Dedifferentiated amniotic fluid mesenchymal stem cell (primary cell): ENCODE results near the gene EYA2.

Experiments used
- DNase-seq: peaks from one replicate; pipeline ENCODE4 v3.0.0-alpha.2; 2016; ENCODE audit errors: extremely low spot score

The EYA2 gene

GRCh38 chr20:47036091-47036870 is 141.6 kb downstream of the EYA2 start:
- DNase-seq = no peak

DNA sequence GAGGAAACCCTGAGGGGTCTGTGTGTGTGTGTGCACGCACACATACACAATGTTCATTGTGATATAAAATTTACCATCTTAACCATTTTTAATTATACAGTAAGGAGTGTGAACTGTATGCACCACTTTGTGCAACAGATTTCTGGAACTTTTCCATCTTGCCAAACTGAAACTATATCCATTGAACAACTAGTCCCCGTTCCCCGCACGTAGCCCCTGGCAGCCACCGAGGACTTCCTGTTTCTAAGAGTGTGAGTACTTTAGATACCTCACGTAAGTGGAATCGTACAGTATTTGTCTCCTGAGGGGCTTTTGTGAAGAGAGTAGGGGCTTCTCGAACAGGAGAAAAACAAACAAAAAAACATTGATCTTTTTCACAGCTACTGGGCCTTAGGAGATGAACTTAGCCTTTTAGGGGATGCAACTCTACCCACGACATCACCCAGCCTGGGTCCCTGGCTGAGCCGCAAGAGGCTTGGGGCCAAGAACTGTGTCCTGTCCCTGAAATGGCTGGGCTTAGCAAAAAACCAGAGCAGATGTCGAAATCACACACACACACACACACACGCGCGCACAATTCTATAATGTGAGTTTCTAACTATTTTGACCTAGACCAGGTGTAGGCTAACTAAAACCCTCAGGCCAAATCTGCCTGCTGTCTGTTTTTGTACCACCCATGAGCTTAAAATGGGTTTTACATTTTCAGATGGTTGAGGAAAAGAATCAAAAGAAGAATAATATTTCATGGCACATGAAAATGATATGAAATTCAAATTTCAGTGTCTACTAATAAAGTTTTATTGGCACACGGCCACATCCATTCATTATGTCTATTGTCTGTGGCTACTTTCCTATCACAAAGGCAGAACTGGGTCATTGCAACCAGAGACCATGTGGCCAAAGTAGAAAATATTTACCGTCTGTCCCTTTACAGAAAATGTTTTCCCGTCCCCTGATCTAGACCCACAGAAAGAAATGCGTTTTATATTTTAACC is 144.2 kb downstream of the EYA2 start:
- DNase-seq = no peak

DNA sequence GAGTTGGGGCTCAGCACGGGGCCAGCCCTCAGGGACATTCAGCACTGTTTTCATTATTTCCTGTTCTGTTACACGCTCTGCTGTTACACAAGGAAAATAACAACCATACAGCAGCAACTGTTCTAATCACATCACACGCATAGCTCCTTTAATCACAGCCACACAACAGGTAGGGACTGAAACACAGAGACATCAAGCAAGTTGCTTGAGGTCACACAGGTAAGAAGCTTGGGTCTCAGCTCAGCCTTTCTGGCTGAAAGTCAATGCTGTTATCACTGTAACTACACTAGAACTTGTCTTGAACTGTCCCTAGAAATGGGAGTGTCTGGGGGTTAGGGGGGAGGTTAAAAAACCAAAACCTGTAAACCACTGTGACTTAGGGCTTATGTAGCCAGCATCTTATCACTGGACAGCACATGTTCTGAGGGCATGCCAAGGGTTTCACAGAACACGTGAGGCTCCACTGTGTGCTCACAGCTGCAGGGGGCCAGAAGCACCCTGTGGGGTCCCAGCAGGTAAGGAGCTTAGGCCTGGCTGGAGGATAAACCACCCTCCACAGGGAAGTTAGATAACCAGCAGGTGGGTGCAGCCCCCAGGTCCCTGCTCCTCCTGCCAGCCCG is 146.0 kb downstream of the EYA2 start:
- no peak for DNase-seq

DNA sequence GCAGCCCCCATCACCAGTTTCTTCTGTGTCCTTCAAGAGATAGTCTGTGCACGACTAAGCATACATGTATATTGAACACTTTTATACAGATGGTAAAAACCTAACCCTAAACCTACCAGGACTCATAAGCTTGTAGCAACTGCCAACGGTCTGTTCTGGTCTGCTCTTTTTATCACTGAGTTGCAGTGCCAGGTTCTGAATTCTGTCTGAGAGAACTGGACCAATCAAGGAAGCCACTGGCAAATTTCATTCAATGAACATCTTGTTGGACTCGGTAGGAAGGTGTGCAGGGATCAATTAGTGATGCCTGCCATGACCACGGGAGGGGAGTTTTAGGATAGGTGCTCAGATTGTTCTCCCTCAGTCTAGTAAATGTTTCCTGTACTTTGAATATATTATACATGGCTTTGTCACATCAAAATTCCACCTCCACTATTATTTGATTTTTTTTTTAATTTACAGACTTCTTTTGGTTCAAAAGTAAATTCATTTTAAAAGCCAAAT is 146.8 kb downstream of the EYA2 start:
- no peak for DNase-seq

GRCh38 chr20:47042464-47042863 is 147.8 kb downstream of the EYA2 start:
- no peak for DNase-seq

GRCh38 chr20:47043086-47043485 is 148.4 kb downstream of the EYA2 start:
- no peak for DNase-seq

DNA sequence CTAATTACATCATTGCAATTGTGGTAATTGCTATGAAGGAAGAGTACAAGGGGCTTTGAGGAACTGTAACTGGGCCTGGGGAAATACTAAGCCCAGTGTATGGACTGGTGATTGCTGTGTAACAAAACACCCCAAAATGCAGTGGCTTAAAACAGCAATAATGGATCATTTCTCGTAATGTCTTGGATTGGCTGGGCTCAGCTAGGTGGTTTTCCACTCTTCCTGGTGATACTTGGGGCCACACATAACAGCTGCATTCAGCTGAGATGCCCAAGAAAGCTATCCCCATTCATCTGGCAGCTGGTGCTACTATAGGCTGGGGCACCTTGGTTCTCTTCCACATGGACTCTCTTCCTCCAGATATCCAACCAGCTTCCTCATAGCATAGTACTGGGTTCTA is 150.3 kb downstream of the EYA2 start:
- no peak for DNase-seq

DNA sequence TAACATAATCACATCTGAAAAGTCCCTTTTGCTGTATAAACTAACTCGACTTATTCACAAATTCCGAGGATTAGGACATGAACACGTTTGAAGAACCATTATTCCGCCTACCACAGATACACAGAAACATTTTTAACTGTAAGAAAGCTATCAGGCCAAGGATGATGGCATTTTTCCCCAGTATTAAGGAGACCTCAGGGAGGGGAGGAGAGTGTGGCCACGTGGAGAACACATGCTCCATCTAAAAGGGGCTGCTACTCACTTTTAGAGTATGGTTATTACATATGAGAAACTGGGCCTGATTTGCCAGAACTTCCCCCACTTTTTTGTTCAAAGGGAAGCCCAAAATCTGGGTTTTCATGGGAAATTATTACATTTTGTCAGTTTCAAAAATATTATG is 153.4 kb downstream of the EYA2 start:
- no peak for DNase-seq

GRCh38 chr20:47049771-47050170 is 155.1 kb downstream of the EYA2 start:
- no peak for DNase-seq

DNA sequence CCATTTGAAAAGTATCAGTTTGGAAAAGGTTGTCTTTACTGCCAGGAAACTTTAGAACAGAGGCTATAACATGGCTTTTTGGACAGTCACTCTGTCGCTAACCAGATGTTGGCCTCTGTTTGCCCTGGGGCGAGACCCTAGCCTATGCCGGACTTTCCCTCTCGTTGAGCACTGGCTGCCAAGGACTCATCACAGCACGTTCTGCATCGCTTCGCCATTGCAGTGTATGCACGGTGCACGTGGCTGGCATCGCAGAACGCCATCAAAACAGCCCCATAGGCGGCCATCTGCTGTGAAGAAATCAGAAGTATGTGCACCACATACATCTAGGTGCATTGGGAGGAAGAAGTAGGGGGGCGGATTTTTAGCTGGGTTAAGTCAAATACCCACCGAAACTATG is 156.4 kb downstream of the EYA2 start:
- DNase-seq = no peak

GRCh38 chr20:47051936-47052526 is 157.4 kb downstream of the EYA2 start:
- DNase-seq = no peak

GRCh38 chr20:47054506-47054905 is 159.9 kb downstream of the EYA2 start:
- DNase-seq = no peak

DNA sequence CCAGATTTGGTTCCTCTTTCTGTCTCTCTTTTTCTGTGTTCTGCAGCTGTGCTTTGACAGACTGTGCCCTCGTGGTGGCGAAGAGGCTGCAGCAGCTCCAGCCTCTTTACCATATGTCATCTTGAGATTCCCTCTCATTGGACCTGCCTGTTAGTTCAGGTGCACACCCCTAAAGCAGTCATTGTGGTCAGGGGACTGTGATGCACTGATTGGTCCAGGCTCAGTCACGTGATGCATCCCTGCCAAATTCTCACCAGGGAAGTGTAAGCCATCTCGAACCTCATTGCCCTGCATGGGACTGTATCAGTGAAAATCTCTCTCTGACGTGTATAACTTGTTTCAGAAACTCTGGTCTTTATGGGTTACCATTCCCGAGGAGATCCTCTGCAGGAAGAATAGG is 160.3 kb downstream of the EYA2 start:
- DNase-seq = no peak

DNA sequence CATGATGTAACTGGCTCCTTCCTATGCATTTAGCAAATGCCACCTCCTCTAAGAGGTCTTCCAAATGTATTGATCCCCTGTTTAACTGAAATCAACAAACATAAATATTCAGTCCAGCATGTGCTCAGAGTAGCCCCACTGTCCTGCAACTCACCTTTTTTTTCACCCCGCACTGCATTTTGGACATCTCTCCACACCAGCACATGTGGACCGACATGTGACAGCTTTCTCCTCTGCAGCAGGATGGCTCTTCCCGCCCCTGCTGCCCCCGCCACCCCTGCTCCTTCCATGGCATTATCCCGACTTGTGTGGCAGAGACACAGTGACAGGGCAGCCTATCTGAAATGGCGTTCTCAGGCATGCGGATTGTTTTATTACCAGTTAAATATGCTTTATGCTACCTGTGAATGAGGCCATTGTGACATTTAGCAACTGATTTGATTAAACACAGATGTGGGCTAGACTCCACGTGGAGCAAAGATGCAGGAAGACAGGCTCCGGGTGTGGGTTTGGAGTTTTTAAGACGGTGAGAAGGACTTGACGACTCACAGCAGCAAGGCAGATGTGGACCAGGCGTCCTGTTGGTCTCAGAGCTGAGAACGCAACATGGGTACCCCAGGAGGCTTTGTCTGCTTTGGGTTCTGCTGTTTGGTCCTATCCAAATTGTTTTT is 161.2 kb downstream of the EYA2 start:
- no peak for DNase-seq

DNA sequence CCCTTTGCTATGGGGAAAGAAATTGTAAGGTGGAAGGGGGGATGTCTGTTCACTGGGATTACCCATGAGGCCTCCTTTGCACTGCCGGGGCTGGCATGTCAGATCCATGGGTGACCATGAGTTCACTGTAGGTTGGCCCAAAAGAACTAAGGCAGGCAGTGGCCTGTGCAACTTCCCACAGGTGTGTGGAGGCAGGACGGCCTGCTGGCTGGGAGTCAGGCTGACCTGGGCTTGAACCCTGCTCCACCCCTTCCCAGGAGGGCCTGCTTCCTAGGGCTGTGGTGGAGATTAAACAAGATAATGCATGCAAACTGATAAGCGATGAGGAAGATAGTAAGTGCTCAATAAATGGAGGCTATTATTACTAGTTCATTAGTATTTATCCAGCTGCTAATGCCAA is 163.0 kb downstream of the EYA2 start:
- DNase-seq = no peak

GRCh38 chr20:47058236-47058635 is 163.6 kb downstream of the EYA2 start:
- no peak for DNase-seq

DNA sequence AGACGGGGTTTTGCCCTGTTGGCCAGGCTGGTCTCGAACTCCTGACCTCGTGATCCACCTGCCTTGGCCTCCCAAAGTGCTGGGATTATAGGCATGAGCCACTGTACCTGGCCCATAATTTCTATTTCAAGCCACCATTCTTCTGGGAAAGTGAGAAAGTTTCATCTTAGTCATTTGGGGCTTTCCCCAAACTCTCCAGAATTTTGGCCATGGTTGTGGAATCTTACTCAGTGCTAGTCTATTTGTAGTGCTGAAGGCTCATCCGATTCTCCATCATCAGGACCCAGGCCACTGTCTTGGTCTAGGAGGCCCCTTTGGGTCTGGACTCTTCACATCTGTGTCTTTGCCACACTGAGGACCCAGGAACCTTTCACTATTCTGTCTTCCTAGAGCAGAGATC is 164.9 kb downstream of the EYA2 start:
- DNase-seq = no peak

GRCh38 chr20:47061549-47061948 is 166.9 kb downstream of the EYA2 start:
- DNase-seq = no peak

- no peak for DNase-seq
Observed at GRCh38 chr20:47062226-47062890, 167.7 kb downstream of the EYA2 start.

GRCh38 chr20:47063407-47063806 is 168.8 kb downstream of the EYA2 start:
- no peak for DNase-seq

DNA sequence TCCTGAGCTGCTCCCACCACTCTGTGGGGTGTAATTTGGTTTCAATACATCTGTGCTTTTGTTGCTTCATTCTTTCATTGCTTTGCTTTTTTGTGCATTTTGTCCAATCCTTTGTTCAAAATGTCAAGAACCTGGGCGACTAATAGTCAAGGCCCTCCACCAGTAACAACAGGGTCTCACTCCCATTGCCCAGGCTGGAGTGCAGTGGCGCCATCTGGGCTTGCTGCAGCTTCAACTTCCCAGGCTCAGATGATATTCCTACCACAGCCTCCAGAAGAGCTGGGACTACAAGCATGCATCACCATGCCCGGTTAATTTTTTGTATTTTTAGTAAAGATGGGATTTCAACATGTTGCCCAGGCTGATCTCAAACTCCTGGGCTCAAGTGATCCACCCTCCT is 169.2 kb downstream of the EYA2 start:
- no peak for DNase-seq
